Kasumi-1 (cell line): ENCODE measurements around the gene RNMT.

Experiments
- DNase-seq, 2 experiments: peaks; one replicate each; lab custom pipeline; 2025; lab: John Stamatoyannopoulos, UW

The RNMT gene

DNA sequence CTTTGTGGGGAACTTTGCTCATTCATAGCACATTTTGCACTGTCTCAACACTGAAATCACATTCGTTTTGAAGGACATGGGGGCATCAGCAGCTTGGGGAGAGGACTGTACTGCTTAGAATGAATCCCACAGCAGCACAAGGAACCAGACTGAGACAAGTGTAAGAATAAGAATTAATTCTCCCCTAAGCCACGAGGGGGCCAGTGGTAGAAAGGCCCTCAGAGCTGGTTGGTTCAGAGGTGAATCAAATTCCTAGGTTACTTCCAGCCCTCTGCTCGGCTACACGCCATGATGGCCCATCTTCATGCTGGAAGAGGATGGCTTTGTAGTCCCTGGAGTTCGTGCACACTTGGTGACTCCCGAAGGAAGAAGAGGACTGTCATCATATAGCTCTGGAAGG lies 85.5 kb downstream of the RNMT start:
- DNase-seq: peak; percentile 56 to 72

DNA sequence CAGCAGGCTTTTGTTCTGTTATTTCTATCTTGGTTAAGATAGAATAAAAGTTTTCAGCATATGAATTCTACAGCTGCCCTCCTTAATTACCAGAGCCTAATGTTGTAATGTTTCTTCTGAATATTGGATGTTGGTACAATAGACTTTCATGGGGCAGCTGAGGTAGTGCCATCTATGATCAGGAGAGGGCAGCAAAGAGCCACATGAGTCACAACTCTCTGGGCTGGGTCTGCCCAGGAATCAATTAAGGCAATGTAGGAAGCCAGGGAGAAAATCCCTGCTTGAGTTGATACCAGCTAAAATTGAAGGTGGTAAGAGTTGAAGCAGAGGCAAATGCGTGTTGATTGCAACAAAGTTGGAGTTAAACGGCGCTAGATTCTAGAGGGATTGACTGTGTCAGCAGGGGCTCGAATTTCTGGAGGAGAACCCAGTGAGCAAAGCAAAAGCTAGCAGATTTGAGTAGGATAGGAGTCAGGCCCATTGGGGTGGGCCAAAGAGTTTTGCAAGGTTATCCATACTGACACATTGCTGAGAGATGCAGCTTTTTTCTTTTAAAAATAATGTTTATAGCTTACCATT lies 86.9 kb downstream of the RNMT start:
- peak; percentile 56 to 70 for DNase-seq
